Suprapubic skin (tissue), 3 donors: Measurements from ENCODE around the gene PACRG.

Experiments used
- EP300 ChIP-seq: sonication (generic); formaldehyde crosslinking; IDR thresholded peaks from one replicate; pipeline ENCODE4 v1.6.1; 2017; ENCODE audit warnings: antibody characterized with exemption
- TF ChIP-seq, protein P1 (sequence below), 2 donors: fragments of 200-600 bp in 1 of 2; fragments of 450-650 bp in 1 of 2; sonication (generic) in 1 of 2; IDR thresholded peaks; one replicate each; pipeline ENCODE4 v1.5.1; 2016 to 2019; ENCODE audit warnings: antibody characterized with exemption in 2 of 2, mild to moderate bottlenecking in 1 of 2, moderate library complexity in 1 of 2

DNA sequence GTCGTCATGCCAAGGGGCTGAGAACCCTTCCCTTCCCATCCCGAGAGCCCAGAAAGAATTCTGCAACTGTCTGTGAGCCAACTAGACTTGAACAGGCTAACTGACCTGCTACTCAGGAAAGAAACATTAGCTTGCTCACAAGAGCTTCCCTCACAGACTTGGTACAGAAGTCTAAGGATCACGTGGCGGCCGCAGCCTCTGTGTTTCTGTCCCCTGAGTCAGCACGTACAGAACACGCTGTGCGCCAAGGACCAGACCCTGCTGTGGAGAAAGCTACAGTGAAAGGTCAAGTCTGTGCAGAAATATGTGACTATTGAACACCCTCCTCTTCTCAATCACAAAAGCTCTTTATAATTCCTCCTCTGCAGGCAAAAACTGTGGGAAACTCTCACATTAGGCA, 535.4 kb downstream of the PACRG start:
- TF ChIP-seq, protein P1, sequence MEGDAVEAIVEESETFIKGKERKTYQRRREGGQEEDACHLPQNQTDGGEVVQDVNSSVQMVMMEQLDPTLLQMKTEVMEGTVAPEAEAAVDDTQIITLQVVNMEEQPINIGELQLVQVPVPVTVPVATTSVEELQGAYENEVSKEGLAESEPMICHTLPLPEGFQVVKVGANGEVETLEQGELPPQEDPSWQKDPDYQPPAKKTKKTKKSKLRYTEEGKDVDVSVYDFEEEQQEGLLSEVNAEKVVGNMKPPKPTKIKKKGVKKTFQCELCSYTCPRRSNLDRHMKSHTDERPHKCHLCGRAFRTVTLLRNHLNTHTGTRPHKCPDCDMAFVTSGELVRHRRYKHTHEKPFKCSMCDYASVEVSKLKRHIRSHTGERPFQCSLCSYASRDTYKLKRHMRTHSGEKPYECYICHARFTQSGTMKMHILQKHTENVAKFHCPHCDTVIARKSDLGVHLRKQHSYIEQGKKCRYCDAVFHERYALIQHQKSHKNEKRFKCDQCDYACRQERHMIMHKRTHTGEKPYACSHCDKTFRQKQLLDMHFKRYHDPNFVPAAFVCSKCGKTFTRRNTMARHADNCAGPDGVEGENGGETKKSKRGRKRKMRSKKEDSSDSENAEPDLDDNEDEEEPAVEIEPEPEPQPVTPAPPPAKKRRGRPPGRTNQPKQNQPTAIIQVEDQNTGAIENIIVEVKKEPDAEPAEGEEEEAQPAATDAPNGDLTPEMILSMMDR (IDR thresholded peaks at IDR 0.05), result no peak
- no peak for TF ChIP-seq EP300
